T-helper 17 cell (primary cell): ENCODE measurements around the gene TTC23L. TPM values are rescaled to one million over a fixed set of nuclear protein-coding genes. Genes with fewer than 3 reads are reported as not detected.
"Not testable (repeated sequence)": the region's sequence is repeated elsewhere in the genome, so short reads cannot be mapped to it uniquely, and the experiment has no call there.

Experiments used
- ATAC-seq: fragments of 150-1000 bp; cut with Tn5 transposase; 2 replicates; pipeline ENCODE4 v1.10.0; 2021; ENCODE audit warnings: mild to moderate bottlenecking, moderate library complexity
- DNase-seq, 3 donors: peaks; one replicate each; pipeline versions ENCODE4 v3.0.0 to v3.0.0-alpha.2; 2020 to 2021
- H3K9me3 ChIP-seq: one replicate; pipeline ENCODE4 v1.7.0; 2013; ENCODE audit warnings: low read length, mild to moderate bottlenecking; ENCODE audit not compliant: control insufficient read depth, poor library complexity, severe bottlenecking
- H3K27ac Mint-ChIP-seq: one replicate; pipeline ENCODE4 v1.8.0; 2022; ENCODE audit warnings: mild to moderate bottlenecking, moderate library complexity, mixed read lengths
- H3K27me3 Mint-ChIP-seq: one replicate; pipeline ENCODE4 v1.8.0; 2022; ENCODE audit warnings: mixed read lengths
- H3K36me3 Mint-ChIP-seq: one replicate; pipeline ENCODE4 v1.8.0; 2022; ENCODE audit warnings: low read depth, mixed read lengths
- H3K4me1 Mint-ChIP-seq: one replicate; pipeline ENCODE4 v1.8.0; 2022; ENCODE audit warnings: mild to moderate bottlenecking, mixed read lengths
- H3K4me3 Mint-ChIP-seq: one replicate; pipeline ENCODE4 v1.8.0; 2022; ENCODE audit warnings: mild to moderate bottlenecking, moderate library complexity, mixed read lengths
- total RNA-seq, 4 donors: library from RNA in 2 of 4; stranded (reverse) in 2 of 4; gene quantifications; one replicate each; pipeline ENCODE4 v1.2.3 and lab custom pipeline; 2022 to 2026

TTC23L gene
- total RNA-seq, 2 donors from 2014 or later, result 0.42 to 0.96 TPM

DNA sequence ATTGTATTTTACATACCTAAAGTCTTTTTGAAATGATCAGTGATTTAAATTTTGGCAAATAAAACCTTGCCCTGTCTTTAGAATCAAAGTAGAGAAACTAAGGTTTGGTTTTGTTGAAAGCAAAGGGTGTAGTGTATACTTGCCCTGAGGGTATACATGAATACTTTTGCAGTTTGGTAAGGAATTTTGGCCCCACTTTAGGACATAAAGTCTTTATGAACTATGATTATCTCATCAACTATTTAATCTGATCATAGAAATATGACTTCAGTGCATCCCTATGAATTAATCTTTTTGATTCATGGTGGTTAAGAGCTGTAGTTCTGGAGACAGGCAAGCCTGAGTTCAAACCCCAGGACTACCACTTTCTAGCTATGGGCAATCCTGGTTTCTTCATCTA, 58.7 kb downstream of the TTC23L start:
- Mint-ChIP-seq H3K27me3 (no peaks in the 10 kb centered on the region), H3K4me1 (peaks cover 2% of the 10 kb centered on the region), H3K27ac (no peak overlapping the region), H3K36me3 (no peaks in the 10 kb centered on the region), H3K4me3 (no peak overlapping the region)
- ATAC-seq (no peak), DNase-seq (no peak)
- H3K9me3 ChIP-seq, result no peaks in the 10 kb centered on the region

DNA sequence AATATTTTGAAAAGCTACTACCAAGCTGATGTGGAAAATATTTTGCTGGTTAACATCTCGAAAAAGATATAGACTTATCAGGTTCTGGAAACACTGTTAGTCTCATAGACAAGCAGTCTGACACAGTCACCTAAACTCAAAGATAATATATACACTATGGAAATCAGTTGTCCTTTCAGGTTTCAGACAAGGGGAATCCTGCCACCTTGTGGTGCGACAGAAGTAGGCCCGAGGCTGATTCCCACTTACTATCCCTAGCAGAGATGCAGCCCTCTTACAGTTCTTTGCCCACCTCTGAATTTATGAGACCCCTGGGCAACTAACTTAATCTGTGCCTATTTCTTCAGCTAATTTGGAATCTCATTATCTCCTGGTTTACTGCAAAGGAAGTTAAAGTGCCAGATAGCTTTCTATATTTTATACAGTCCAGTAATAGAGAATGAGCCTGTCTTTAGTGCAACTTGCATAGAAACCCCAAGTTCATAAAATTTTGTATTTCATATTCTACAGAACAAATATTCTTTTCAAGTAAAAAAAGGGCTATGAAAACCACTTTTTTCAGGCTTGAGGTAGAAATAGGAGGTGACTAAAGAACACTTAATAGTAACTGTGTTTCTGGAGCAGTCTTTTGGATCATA, 59.4 kb downstream of the TTC23L start:
- H3K27me3 Mint-ChIP-seq, result no peaks in the 10 kb centered on the region
- no peaks in the 10 kb centered on the region for H3K4me1 Mint-ChIP-seq
- H3K27ac Mint-ChIP-seq, result no peak overlapping the region
- DNase-seq (peak; percentile 16 to 44 (median 29)), ATAC-seq (peak; percentile 77)
- H3K9me3 ChIP-seq, result no peaks in the 10 kb centered on the region
- no peaks in the 10 kb centered on the region for H3K36me3 Mint-ChIP-seq
- no peak overlapping the region for H3K4me3 Mint-ChIP-seq

DNA sequence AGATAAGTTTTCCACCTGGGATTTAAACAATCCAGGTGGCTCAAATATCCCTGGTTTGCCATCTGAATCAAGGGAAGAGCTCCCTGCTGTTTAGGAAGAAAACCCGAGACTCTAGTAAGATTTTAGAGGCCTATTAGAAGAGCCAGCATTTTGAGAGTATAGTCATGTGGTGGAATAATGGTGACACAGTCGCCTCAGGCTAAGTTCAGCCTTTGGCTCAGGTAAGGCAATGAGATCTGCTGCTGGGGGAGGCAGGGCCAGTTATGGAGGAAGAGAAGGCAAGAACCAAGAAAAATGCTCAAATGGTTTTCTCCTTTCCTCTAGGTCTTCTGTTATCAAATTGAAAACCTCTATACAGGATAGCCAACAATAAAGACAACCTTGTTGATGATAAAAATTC, 60.1 kb downstream of the TTC23L start:
- H3K4me1 Mint-ChIP-seq, result no peaks in the 10 kb centered on the region
- DNase-seq (no peak), ATAC-seq (no peak)
- no peaks in the 10 kb centered on the region for H3K9me3 ChIP-seq
- H3K36me3 Mint-ChIP-seq, result no peaks in the 10 kb centered on the region
- H3K27ac Mint-ChIP-seq, result no peak overlapping the region
- no peak overlapping the region for H3K4me3 Mint-ChIP-seq
- no peaks in the 10 kb centered on the region for H3K27me3 Mint-ChIP-seq

DNA sequence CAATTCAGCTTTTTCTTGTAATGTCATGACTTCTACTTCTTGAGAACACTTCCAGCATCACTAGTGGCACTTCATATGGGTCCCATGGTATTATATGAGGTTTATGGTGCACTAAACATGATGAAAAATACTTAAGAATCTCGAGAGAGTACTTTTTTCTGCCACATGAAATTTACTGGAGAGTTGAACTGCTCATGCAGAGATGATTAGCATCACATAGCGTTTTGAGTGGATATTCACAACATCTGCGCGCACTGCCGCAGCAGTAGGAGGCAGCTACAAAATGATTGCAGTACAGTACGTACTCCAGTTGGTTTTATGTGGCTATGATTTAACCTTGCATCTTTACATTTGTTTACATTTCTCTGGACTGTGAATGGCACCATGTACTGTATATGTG, 61.7 kb downstream of the TTC23L start:
- H3K9me3 ChIP-seq, result no peaks in the 10 kb centered on the region
- Mint-ChIP-seq H3K4me3 (no peak overlapping the region), H3K27me3 (no peaks in the 10 kb centered on the region), H3K27ac (no peak overlapping the region), H3K4me1 (no peaks in the 10 kb centered on the region), H3K36me3 (no peaks in the 10 kb centered on the region)
- no peak for ATAC-seq
- DNase-seq, result no peak

DNA sequence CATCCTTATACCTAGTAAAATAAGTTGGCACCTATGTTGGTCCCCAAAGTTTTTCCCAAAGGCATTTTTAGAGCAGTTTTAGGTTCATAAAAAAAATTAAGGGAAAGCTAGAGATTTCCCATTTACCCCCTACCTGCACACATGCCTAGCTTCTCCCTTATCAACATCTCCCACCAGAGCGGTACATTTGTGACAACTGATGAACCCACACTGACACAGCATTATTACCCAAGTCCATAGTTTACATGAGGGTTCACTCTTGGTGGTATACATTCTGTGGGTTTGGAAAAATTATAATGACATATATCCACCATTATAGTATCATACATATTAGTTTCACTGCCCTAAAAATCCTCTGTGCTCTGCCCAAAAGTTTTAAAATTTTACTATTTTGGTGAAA, 64.3 kb downstream of the TTC23L start:
- no peaks in the 10 kb centered on the region for H3K36me3 Mint-ChIP-seq
- H3K4me1 Mint-ChIP-seq, result no peaks in the 10 kb centered on the region
- DNase-seq, result no peak
- ATAC-seq, result no peak
- H3K27ac Mint-ChIP-seq, result no peak overlapping the region
- no peaks in the 10 kb centered on the region for H3K9me3 ChIP-seq
- H3K4me3 Mint-ChIP-seq, result no peak overlapping the region
- no peaks in the 10 kb centered on the region for H3K27me3 Mint-ChIP-seq

DNA sequence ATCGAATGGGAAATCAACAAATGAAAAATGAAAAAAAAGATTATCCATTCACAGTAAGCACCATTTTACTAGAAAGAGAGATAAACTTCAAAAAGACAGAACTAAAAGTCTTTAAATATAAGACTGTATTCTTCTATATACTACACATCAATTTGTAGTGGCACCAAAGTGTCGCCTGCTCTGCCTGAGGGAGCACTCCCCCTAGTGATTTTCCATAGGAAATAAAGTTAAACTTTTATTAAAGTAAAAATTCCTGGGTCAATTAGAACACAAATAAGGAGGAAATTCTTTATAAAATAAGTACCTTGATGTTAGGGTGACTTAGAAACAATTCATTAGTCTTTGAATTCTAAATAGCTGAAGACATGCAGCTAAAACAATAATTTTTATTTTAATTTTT, 66.6 kb downstream of the TTC23L start:
- Mint-ChIP-seq H3K27ac (peak overlapping the region; percentile 14), H3K27me3 (no peaks in the 10 kb centered on the region), H3K4me1 (peaks cover 2% of the 10 kb centered on the region), H3K4me3 (no peak overlapping the region), H3K36me3 (peaks cover 3% of the 10 kb centered on the region)
- ATAC-seq (no peak), DNase-seq (no peak)
- H3K9me3 ChIP-seq, result no peaks in the 10 kb centered on the region

DNA sequence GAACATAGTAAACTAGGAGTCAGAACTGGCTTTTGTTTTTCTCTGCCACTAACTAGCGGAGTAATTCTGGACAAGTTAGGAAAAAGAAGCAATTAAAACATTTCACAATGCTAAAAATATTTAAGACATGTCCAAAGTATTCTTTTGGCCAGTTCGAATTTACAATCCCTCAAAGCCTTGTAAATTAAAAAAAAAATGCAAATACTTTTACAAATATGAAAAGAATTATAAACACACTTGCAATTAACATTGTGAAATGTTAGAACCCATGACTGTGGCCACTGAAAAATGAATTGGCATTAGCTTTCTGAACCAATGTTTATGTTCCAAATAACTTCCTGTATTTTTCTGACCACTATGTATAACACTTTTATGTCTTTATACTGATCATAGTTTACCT, 74.1 kb downstream of the TTC23L start:
- H3K27ac Mint-ChIP-seq, result no peak overlapping the region
- peaks cover 35% of the 10 kb centered on the region for H3K4me1 Mint-ChIP-seq
- H3K27me3 Mint-ChIP-seq, result no peaks in the 10 kb centered on the region
- ATAC-seq, result no peak
- H3K36me3 Mint-ChIP-seq, result peaks cover 5% of the 10 kb centered on the region
- no peak for DNase-seq
- no peak overlapping the region for H3K4me3 Mint-ChIP-seq
- no peaks in the 10 kb centered on the region for H3K9me3 ChIP-seq

DNA sequence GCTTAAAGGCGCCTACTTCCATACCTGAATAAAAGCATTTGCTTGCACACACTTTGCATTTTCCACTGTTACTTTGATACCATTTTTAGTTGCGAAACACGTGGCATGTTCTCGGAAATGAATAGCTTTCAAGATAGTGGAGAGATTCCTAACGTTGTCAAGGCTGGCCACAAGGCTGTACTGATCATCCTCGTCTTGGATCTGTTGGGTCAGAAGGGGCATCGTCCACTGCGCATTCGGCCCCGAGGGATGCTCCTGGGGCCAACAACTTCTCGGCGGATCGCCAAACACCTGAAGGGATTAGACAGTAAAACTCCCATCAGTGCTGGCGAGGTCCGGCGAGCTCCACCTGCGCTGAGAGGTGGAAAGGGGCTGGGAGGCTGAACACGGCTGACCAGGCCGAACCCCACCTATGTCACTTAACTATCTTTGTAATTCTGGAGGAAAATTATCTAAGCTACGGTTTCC, 75.7 kb downstream of the TTC23L start:
- H3K9me3 ChIP-seq, result no peaks in the 10 kb centered on the region
- Mint-ChIP-seq H3K27ac (no peak overlapping the region), H3K27me3 (no peaks in the 10 kb centered on the region), H3K4me3 (no peak overlapping the region), H3K36me3 (peaks cover 2% of the 10 kb centered on the region), H3K4me1 (peaks cover 35% of the 10 kb centered on the region)
- ATAC-seq (no peak), DNase-seq (no peak)

DNA sequence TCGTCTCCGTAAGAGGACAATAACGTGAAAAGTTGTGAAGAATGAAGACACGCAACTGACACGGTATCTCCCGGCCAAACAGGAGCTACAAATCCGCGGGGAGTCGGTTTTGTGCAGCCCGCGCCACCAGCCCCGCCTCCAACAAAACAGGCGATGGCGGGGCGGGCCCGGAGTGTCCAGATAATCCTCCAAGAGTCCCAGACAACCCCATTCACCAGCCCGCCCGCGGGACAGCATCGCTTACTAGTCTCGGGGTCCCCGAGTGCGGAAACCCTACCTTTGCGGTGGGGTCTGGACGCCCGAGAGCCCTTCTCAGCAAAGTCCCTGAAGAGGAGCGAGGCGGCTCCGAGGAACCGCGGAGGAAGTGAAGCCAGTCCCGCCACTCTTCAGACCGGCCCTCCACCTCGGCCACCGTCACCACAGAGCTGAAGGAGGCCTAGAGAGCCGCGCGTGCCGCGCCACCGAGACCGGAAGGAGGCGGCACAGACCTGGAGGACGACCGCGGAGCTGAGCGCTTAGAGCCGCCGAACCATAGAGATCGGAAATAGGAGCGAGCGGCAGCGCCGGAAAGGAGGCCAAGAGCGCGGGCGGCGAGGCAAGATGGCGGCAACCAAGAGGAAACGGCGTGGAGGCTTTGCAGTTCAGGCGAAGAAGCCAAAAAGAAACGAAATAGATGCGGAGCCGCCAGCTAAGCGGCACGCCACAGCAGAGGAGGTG, 76.3 kb downstream of the TTC23L start, which contains the start of the genes BRIX1 and RAD1:
BRIX1 (plus strand) TSS at position 573 of the 717 bp plus-strand sequence; CDS start at position 601, 28 bp downstream.
RAD1 (minus strand) TSS at position 366 of the 717 bp plus-strand sequence. CDS start 612 bp downstream, outside the sequence.
- Mint-ChIP-seq H3K36me3 (peaks cover 2% of the 10 kb centered on the region), H3K27ac (no peak within 1 kb of the TSS)

DNA sequence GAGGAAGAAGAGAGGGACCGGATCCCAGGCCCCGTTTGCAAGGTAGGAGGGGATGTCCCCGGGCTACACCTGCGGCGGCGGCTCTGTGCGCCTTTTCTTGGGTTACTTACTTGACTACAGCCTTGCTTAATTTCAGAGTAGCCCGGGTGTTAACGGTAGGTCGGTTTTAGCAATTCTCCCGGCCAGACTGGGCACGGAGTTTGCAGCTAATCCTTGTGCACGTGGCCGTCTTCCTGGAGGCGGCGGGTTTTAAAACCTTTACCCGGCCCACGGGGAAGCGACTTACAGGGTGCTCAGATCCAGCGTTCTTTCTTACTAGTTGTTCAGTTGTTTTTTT, 76.9 kb downstream of the TTC23L start:
- no peak overlapping the region for H3K4me3 Mint-ChIP-seq
- H3K36me3 Mint-ChIP-seq, result peaks cover 4% of the 10 kb centered on the region
- H3K9me3 ChIP-seq, result no peaks in the 10 kb centered on the region
- peaks cover 33% of the 10 kb centered on the region for H3K4me1 Mint-ChIP-seq
- DNase-seq (no peak), ATAC-seq (no peak)
- no peaks in the 10 kb centered on the region for H3K27me3 Mint-ChIP-seq
- no peak overlapping the region for H3K27ac Mint-ChIP-seq

More for the DNA sequence above, 76.3 kb downstream of the TTC23L start, which contains the start of the genes BRIX1 and RAD1:
- Mint-ChIP-seq H3K27me3 (no peaks in the 10 kb centered on the region), H3K4me3 (no peak within 1 kb of the TSS), H3K4me1 (peaks cover 33% of the 10 kb centered on the region)
- DNase-seq (peak; percentile 83 to 89 (median 86)), ATAC-seq (peak; percentile 97)
- H3K9me3 ChIP-seq, result no peaks in the 10 kb centered on the region

DNA sequence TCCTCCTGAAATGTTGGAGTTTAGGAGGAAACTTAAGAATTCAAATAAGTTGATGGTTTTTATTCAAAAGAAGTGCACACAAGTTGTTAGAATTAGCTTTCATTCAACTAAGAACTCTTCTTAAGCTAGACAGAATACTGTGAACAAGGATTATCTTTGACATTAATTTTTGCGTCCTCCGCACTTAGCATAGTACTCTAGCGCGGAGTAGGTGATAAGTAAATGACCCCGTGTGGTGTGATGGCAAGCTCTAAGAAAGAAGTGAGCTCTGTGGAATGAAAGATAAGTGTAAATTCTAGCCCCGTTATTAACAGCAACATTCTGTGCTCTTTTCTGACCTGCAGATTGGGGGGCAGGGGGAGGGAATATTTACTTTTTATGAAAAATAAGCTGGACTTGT, 77.6 kb downstream of the TTC23L start:
- Mint-ChIP-seq H3K36me3 (peaks cover 4% of the 10 kb centered on the region), H3K27me3 (no peaks in the 10 kb centered on the region), H3K4me3 (no peak overlapping the region), H3K4me1 (peaks cover 33% of the 10 kb centered on the region), H3K27ac (no peak overlapping the region)
- no peak for ATAC-seq
- H3K9me3 ChIP-seq, result no peaks in the 10 kb centered on the region
- no peak for DNase-seq

DNA sequence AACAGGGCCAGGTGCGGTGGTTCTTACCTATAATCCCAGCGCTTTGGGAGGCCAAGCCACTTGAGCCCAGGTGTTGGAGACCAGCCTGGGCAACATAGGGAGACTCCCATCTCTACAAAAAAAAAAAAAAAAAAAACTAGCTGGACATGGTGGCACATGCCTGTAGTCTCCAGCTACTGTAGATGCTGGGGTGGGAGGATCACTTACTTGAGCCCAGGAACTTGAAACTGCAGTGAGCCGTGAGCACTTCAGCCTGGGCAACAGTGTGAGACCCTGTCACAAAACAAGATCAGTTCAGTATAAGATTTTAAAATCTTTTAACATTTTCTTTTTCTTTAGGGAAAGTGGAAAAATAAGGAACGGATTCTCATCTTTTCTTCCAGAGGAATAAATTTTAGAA, 79.1 kb downstream of the TTC23L start:
- peaks cover 4% of the 10 kb centered on the region for H3K36me3 Mint-ChIP-seq
- H3K4me1 Mint-ChIP-seq, result peaks cover 33% of the 10 kb centered on the region
- DNase-seq, result no peak
- H3K4me3 Mint-ChIP-seq, result no peak overlapping the region
- H3K27me3 Mint-ChIP-seq, result no peaks in the 10 kb centered on the region
- no peaks in the 10 kb centered on the region for H3K9me3 ChIP-seq
- no peak overlapping the region for H3K27ac Mint-ChIP-seq
- ATAC-seq, result no peak

DNA sequence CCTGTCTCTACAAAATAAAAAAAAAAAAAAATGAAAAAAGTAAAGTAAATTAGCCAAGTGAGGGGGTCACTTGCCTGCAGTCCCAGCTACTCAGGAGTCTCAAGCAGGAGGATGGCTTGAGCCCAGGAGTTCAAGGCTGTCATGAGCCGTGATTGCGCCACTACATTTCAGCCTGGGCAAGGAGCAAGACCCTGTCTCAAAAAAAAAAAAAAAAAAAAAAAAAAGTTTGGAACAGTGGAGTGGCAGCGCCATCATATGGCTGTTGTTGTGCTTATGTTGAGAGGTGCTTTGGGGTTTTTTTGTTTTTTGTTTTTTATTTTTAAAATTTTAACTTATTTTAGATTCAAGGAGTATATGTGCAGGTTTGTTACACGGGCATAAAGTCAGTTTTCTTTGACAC, 80.1 kb downstream of the TTC23L start:
- H3K27me3 Mint-ChIP-seq, result no peaks in the 10 kb centered on the region
- H3K36me3 Mint-ChIP-seq, result peaks cover 6% of the 10 kb centered on the region
- DNase-seq (no peak), ATAC-seq (no peak)
- no peak overlapping the region for H3K4me3 Mint-ChIP-seq
- peaks cover 29% of the 10 kb centered on the region for H3K4me1 Mint-ChIP-seq
- H3K9me3 ChIP-seq, result no peaks in the 10 kb centered on the region
- H3K27ac Mint-ChIP-seq, result peak overlapping the region; percentile 29

DNA sequence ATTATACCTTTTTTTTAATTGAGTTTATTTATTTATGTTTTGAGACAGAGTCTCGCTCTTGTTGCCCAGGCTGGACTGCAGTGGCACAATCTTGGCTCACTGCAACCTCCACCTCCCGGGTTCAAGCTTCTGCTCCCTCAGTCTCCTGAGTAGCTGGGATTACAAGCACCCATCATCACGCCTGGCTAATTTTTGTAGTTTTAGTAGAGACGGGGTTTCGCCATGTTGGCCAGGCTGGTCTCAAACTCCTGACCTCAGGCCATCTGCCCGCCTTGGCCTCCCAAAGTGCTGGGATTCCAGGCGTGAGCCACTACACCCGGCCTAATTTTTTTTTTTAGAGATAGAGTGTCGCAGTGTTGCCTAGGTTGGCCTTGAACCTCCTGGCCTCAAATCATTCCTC, 84.3 kb downstream of the TTC23L start:
- not testable (repeated sequence) for H3K9me3 ChIP-seq, H3K4me3 Mint-ChIP-seq, DNase-seq, ATAC-seq, H3K27me3 Mint-ChIP-seq, H3K4me1 Mint-ChIP-seq, H3K36me3 Mint-ChIP-seq
- peak overlapping the region; percentile 57 for H3K27ac Mint-ChIP-seq
